Spleen (tissue), 11 donors: ENCODE results near the gene CRACR2A. TPM values are rescaled to one million over a fixed set of nuclear protein-coding genes. Genes with fewer than 3 reads are reported as not detected.

Source experiments
- DNase-seq: peaks from one replicate; pipeline ENCODE4 v3.0.0-alpha.2; 2020
- H3K27ac ChIP-seq, 8 donors: fragments of 200-600 bp; sonication (generic) in 7 of 8; 1 replicate in 4 of 8; 2 replicates in 4 of 8; pipeline versions ENCODE4 v1.5.0 to v1.8.0; 2016 to 2021; ENCODE audit warnings: inconsistent platforms in 4 of 8, mild to moderate bottlenecking in 4 of 8, moderate library complexity in 1 of 8
- H3K27me3 ChIP-seq, 7 donors: fragments of 200-600 bp; sonication (generic) in 6 of 7; replicated peaks in 1 of 7; 1 replicate in 4 of 7; 2 replicates in 3 of 7; pipeline versions ENCODE4 v1.5.0 to v1.8.0; 2016 to 2021; ENCODE audit warnings: inconsistent platforms in 3 of 7, mild to moderate bottlenecking in 1 of 7
- H3K36me3 ChIP-seq, 6 donors: fragments of 200-600 bp; sonication (generic) in 5 of 6; 1 replicate in 4 of 6; 2 replicates in 2 of 6; pipeline versions ENCODE4 v1.5.0 to v1.8.0; 2016 to 2021; ENCODE audit warnings: inconsistent platforms in 2 of 6
- H3K4me1 ChIP-seq, 6 donors: fragments of 200-600 bp; sonication (generic) in 5 of 6; 1 replicate in 3 of 6; 2 replicates in 3 of 6; pipeline versions ENCODE4 v1.5.0 to v1.8.0; 2016 to 2021; ENCODE audit warnings: inconsistent platforms in 3 of 6
- H3K4me3 ChIP-seq, 8 donors: fragments of 200-600 bp; sonication (generic) in 7 of 8; 1 replicate in 4 of 8; 2 replicates in 4 of 8; pipeline versions ENCODE4 v1.5.0 to v1.8.0; 2016 to 2021; ENCODE audit warnings: inconsistent platforms in 4 of 8, mild to moderate bottlenecking in 4 of 8, moderate library complexity in 2 of 8
- H3K9me3 ChIP-seq, 8 donors: fragments of 200-600 bp; sonication (generic) in 7 of 8; 1 replicate in 4 of 8; 2 replicates in 4 of 8; pipeline versions ENCODE4 v1.5.0 to v1.8.0; 2016 to 2021; ENCODE audit warnings: inconsistent platforms in 4 of 8
- POLR2A ChIP-seq, 3 donors: fragments of 450-650 bp; IDR thresholded peaks; one replicate each; pipeline ENCODE4 v1.5.1; 2017; ENCODE audit warnings: antibody characterized with exemption in 3 of 3, mild to moderate bottlenecking in 1 of 3
- POLR2AphosphoS5 ChIP-seq, 3 donors: sonication (generic); formaldehyde crosslinking; IDR thresholded peaks; one replicate each; pipeline ENCODE4 v1.5.1; 2017; ENCODE audit warnings: antibody characterized with exemption in 3 of 3
- WGBS, 5 donors: extraction: QIAGEN DNeasy Blood & Tissue Kit in 3 of 5; methylation state at CpG; one replicate each; pipeline versions ENCODE4 v1.1.5 to v1.1.7; 2013 to 2018; 5-methylcytosine and 5-hydroxymethylcytosine counted together
- intact Hi-C: fragments of 100-400 bp; cut with DNase I; formaldehyde crosslinking; loops from one replicate; pipeline ENCODE4 v1.15.0; 2023; ENCODE audit warnings: low total_unique reads
- polyA plus RNA-seq, 3 donors: library from polyadenylated mRNA; stranded (reverse); fragments of 200-250 nt; gene quantifications; one replicate each; pipeline ENCODE4 v1.2.1, GENCODE V29; 2013
- total RNA-seq, 7 donors: library from RNA; depleted of rRNA in 3 of 7; stranded (reverse); fragments of >200 nt in 3 of 7; fragmentation: NEBNext Ultra II Directional in 4 of 7; extraction: Animal tissue kit (Norgen Biotek cat#: 25700) in 4 of 7; gene quantifications; one replicate each; pipeline versions ENCODE4 v1.1.0 to v1.2.1, GENCODE V29; 2016 to 2021
- TF ChIP-seq, protein P1 (sequence below), 11 experiments: fragments of 200-600 bp in 7 of 11; fragments of 450-650 bp in 4 of 11; sonication (generic) in 4 of 11; IDR thresholded peaks in 8 of 11; conservative IDR thresholded peaks in 3 of 11; 1 replicate in 7 of 11; 2 replicates in 4 of 11; pipeline versions ENCODE4 v1.4.0 to v1.8.0; 2016 to 2021; ENCODE audit warnings: antibody characterized with exemption in 11 of 11, inconsistent platforms in 4 of 11, mild to moderate bottlenecking in 1 of 11
- donor health status: healthy with polysubstance abuse.
- donor health status: DM: no; HTN: no; CAD: no; lungs with moderate emphysema.
- donor health status: DM: no; HTN: no; CAD: no.
- donor health status: Bipolar disorder and iron deficiency.
- donor health status: healthy.
- donor health status: DM: no; HTN: no; CAD: no.
- donor health status: DM: yes; HTN: yes; CAD: no.

Gene CRACR2A
- total and polyA plus RNA-seq, 10 donors: 3.3 to 27.6 (median 21.1) TPM

DNA sequence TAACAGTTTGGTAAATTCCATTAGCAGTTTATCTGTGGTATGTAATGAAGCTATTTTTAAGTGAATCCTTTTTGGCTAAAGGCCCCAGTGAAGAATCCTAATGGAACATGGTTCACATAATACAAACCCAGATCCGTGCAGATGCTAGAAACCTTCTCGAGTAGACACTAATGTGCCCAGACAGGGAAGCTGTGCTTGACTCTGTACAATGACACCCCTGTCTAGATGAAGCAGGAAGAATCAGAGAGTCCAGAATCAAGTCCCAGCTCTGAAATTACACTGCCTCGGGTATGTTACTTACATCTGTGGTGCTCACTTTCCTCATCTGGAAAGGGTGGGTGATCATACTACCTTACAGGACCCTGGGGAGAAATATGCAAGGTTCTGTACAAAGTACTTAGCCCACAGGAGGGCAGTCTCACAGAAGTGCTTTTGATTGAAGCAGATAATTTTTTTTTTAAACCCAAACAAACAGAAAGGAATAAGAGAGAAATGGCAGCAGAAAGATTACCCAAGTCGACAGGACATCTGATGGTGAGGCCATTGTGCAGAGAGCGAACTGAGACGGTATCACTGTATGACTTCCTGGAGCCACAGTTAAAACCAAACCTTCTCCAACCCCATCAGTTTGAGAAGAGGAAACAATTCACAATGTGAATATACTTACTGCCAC is 8.5 kb downstream of the CRACR2A start:
- 62 to 75% (median 71%) methylated on average over 6 of the region's 6 CpGs for WGBS, 5 donors
- peaks cover 0 to 29% (median 0%) of the 10 kb centered on the region in 6 donors for H3K4me1 ChIP-seq
- peak overlapping the region in 4 of 8 donors; percentile 11 to 43 (median 24) for H3K27ac ChIP-seq
- intact Hi-C loops: no loop called here
- H3K9me3 ChIP-seq: peaks cover 0 to 11% (median 4%) of the 10 kb centered on the region in 8 donors
- peaks cover 0 to 64% (median 6%) of the 10 kb centered on the region in 6 donors for H3K36me3 ChIP-seq
- no peak overlapping the region for H3K4me3 ChIP-seq
- H3K27me3 ChIP-seq: no peaks in the 10 kb centered on the region
- DNase-seq: no peak
- no peak for TF ChIP-seq POLR2AphosphoS5 (IDR thresholded peaks at IDR 0.05)
- TF ChIP-seq POLR2A (IDR thresholded peaks at IDR 0.05): no peak
- TF ChIP-seq, protein P1, sequence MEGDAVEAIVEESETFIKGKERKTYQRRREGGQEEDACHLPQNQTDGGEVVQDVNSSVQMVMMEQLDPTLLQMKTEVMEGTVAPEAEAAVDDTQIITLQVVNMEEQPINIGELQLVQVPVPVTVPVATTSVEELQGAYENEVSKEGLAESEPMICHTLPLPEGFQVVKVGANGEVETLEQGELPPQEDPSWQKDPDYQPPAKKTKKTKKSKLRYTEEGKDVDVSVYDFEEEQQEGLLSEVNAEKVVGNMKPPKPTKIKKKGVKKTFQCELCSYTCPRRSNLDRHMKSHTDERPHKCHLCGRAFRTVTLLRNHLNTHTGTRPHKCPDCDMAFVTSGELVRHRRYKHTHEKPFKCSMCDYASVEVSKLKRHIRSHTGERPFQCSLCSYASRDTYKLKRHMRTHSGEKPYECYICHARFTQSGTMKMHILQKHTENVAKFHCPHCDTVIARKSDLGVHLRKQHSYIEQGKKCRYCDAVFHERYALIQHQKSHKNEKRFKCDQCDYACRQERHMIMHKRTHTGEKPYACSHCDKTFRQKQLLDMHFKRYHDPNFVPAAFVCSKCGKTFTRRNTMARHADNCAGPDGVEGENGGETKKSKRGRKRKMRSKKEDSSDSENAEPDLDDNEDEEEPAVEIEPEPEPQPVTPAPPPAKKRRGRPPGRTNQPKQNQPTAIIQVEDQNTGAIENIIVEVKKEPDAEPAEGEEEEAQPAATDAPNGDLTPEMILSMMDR (IDR thresholded peaks at IDR 0.05 in 8 of 11, conservative IDR thresholded peaks at IDR 0.05 in 3 of 11): no peak

DNA sequence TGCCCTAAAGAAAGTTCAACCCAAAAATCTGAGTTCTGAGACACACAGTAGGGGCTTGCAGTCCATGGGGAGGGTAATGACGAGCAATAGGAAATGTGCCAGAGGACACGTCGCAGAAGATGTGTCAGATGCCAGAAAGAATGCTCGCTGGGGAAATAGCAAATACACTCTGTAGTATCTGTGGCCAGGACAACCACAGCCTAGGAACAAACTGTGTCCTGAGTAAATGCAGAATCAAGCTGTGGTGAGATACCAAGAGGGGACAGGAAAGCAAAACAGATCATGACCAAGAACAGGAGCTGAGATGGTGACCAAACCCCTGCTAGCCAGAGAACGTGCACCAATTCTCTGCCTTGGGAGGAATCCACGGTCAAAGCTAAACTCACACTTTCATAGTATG is 9.1 kb downstream of the CRACR2A start:
- H3K9me3 ChIP-seq: peaks cover 0 to 11% (median 4%) of the 10 kb centered on the region in 8 donors
- H3K27ac ChIP-seq: peak overlapping the region in 4 of 8 donors; percentile 11 to 43 (median 24)
- peaks cover 0 to 64% (median 6%) of the 10 kb centered on the region in 6 donors for H3K36me3 ChIP-seq
- DNase-seq: no peak
- no peaks in the 10 kb centered on the region for H3K27me3 ChIP-seq
- no peak overlapping the region for H3K4me3 ChIP-seq
- 73 to 90% (median 78%) methylated on average over 6 of the region's 6 CpGs for WGBS, 5 donors
- TF ChIP-seq, protein P1 (IDR thresholded peaks at IDR 0.05 in 8 of 11, conservative IDR thresholded peaks at IDR 0.05 in 3 of 11): no peak
- TF ChIP-seq POLR2AphosphoS5 (IDR thresholded peaks at IDR 0.05): no peak
- no peak for TF ChIP-seq POLR2A (IDR thresholded peaks at IDR 0.05)
- H3K4me1 ChIP-seq: peaks cover 0 to 23% (median 0%) of the 10 kb centered on the region in 6 donors
- intact Hi-C loops: no loop called here

DNA sequence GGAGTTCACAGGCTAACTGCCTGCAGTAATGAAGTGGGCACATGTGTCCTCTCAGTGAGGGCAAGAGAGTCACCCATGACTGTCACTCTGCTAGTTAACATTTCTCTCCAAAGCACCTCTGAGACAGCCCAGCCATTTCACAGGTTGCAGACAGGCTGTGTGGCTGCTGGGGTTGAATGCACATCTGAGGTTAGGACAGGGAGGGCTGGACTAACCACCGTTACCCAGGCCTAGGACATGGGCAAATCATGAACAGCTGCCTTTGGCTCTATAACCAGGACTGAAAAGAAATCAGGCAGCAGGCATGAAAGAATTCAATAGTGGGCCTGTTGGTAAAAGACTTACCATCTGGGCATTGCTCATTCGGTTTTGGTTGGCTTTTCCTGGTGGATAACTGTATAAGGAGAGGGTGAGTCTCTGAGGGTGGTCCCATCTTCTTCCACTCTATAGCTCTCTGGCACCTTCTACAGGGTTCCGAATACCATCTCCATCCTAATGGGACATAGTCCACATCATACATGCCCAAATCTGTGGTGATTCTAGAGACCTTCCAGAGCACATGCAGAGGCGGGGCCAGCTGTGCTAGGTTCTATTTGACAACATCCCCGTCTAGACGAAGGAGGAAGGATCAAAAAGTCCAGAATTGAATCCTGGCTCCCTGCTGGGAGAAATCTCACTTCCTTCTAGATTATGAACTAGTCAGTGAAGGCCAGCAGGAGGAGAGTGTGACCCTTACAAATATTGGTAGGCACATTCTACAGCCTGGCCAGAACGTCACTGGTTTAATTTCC is 10.8 kb downstream of the CRACR2A start:
- Histone ChIP-seq H3K27ac (no peak overlapping the region), H3K36me3 (peaks cover 0 to 59% (median 5%) of the 10 kb centered on the region in 6 donors), H3K9me3 (peaks cover 0 to 10% (median 4%) of the 10 kb centered on the region in 8 donors), H3K4me3 (no peak overlapping the region), H3K27me3 (no peaks in the 10 kb centered on the region), H3K4me1 (peaks cover 0 to 21% (median 0%) of the 10 kb centered on the region in 6 donors)
- intact Hi-C loops: no loop called here
- no peak for TF ChIP-seq POLR2A (IDR thresholded peaks at IDR 0.05)
- no peak for TF ChIP-seq POLR2AphosphoS5 (IDR thresholded peaks at IDR 0.05)
- TF ChIP-seq, protein P1 (IDR thresholded peaks at IDR 0.05 in 8 of 11, conservative IDR thresholded peaks at IDR 0.05 in 3 of 11): no peak
- WGBS, 5 donors: 80 to 96% (median 89%) methylated on average over 6 to 7 of the region's 7 CpGs
- DNase-seq: no peak
